Gastrocnemius medialis (tissue), 4 donors: Measurements from ENCODE around the gene GPR27. TPM values are rescaled to one million over a fixed set of nuclear protein-coding genes. Genes with fewer than 3 reads are reported as not detected.

ENCODE experiments used
- ATAC-seq, 2 donors: fragments of 150-250 bp; one replicate each; pipeline ENCODE4 v1.9.1; 2016
- DNase-seq, 2 donors: peaks; one replicate each; pipeline ENCODE4 v3.0.0-alpha.2; 2019
- H3K27ac ChIP-seq, 4 donors: fragments of 200-600 bp; sonication (generic); 1 replicate in 1 of 4; 2 replicates in 3 of 4; pipeline ENCODE4 v1.5.1; 2016 to 2018; ENCODE audit warnings: mild to moderate bottlenecking in 2 of 4, moderate library complexity in 1 of 4
- H3K27me3 ChIP-seq, 3 donors: fragments of 200-600 bp; sonication (generic) in 2 of 3; 1 replicate in 1 of 3; 2 replicates in 2 of 3; pipeline versions ENCODE4 v1.5.1 to v1.6.0; 2016 to 2019; ENCODE audit warnings: mild to moderate bottlenecking in 1 of 3, moderate library complexity in 1 of 3
- H3K36me3 ChIP-seq, 2 donors: fragments of 200-600 bp; sonication (generic) in 1 of 2; one replicate each; pipeline ENCODE4 v1.5.1; 2017 to 2018
- H3K4me1 ChIP-seq, 2 donors: fragments of 200-600 bp; sonication (generic) in 1 of 2; one replicate each; pipeline ENCODE4 v1.5.1; 2016 to 2017; ENCODE audit warnings: mild to moderate bottlenecking in 2 of 2
- H3K4me3 ChIP-seq, 4 donors: fragments of 200-600 bp; sonication (generic) in 3 of 4; 1 replicate in 1 of 4; 2 replicates in 3 of 4; pipeline ENCODE4 v1.5.1; 2016 to 2019; ENCODE audit warnings: mild to moderate bottlenecking in 2 of 4
- H3K9me3 ChIP-seq, 3 donors: fragments of 200-600 bp; sonication (generic) in 2 of 3; 1 replicate in 1 of 3; 2 replicates in 2 of 3; pipeline ENCODE4 v1.5.1; 2016 to 2019
- POLR2A ChIP-seq, 2 donors: fragments of 450-650 bp; IDR thresholded peaks; one replicate each; pipeline ENCODE4 v1.6.1; 2017; ENCODE audit warnings: antibody characterized with exemption in 2 of 2, mild to moderate bottlenecking in 2 of 2, moderate library complexity in 2 of 2
- in situ Hi-C, 4 donors: fragments of 200-750 bp; cut with MboI; loops; one replicate each; pipeline versions ENCODE4 v1.15.0 to v1.8.0; 2017; ENCODE audit warnings: low sequenced_read_pairs in 4 of 4
- intact Hi-C: fragments of 100-400 bp; cut with DNase I; formaldehyde crosslinking; loops from one replicate; pipeline ENCODE4 v1.15.1; 2023; ENCODE audit warnings: low total_unique reads
- total RNA-seq, 4 donors: library from RNA; depleted of rRNA; stranded (reverse); fragments of >200 nt; gene quantifications; one replicate each; pipeline versions ENCODE4 v1.1.0 to v1.2.3, GENCODE V29; 2016
- TF ChIP-seq, protein P1 (sequence below), 5 experiments: fragments of 450-650 bp in 3 of 5; fragments of 200-600 bp in 2 of 5; sonication (generic) in 2 of 5; IDR thresholded peaks in 4 of 5; conservative IDR thresholded peaks in 1 of 5; 1 replicate in 4 of 5; 2 replicates in 1 of 5; pipeline ENCODE4 v1.5.1; 2016 to 2019; ENCODE audit warnings: antibody characterized with exemption in 5 of 5, mild to moderate bottlenecking in 3 of 5, moderate library complexity in 3 of 5

The GPR27 gene
- total RNA-seq, 4 donors from 2014 or later = 0.20 to 0.69 (median 0.39) TPM; not detected in 1

DNA sequence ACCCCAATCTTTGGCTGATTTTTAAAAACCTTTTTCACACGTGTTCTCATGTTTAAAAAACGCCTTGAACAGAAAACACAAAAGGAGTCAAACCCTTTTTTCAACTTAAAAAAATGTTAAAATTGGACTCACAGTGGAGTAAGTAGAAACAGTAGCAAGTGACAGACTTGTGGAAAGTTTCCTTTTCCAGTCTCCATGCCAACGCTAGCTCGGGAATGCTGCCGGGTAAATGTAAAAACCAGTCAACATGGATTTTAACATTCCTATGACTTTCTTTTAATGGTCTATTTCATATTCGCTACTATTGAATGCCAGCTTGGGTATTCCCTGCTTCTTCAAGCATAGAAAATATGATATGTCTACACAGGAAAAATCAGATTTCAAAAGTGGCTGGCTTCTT lies 32.9 kb downstream of the GPR27 start:
- no peak overlapping the region for H3K4me3 ChIP-seq
- no peak for ATAC-seq
- in situ Hi-C loops = no loop called here

DNA sequence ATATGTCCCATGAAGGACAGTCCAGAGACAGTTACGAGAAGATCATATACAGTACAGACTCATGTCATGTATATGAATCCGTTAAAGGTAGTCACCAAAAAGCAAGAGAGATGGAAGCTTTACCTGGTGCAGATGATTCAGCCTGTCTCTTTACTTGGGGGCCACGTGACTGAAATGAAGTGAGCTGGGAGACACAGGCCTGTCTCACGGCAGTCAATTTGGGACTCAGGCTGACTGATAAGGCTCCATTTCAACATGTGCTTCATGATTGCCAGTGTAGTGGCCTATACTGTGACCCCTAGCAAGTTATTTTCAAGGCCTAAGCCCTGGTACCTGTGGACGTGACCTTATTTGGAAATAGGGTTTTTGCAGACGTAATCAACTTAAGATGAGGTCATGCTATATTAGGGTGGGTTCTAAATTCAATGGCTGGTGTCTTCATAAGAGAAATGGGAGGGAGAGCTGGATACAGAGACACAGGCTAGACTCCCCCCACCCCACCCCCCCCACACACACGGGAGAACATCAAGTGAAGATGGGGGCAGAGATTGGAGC lies 34.3 kb downstream of the GPR27 start:
- H3K4me1 ChIP-seq = peaks cover 4 to 8% of the 10 kb centered on the region in 2 donors
- no peak overlapping the region for H3K4me3 ChIP-seq
- in situ Hi-C loops = no loop called here
- ATAC-seq (no peak), DNase-seq (no peak)
- intact Hi-C loops = no loop called here
- H3K36me3 ChIP-seq = no peaks in the 10 kb centered on the region
- peaks cover 28 to 41% (median 36%) of the 10 kb centered on the region in 3 donors for H3K27me3 ChIP-seq
- no peak for TF ChIP-seq POLR2A (IDR thresholded peaks at IDR 0.05)
- TF ChIP-seq, protein P1, sequence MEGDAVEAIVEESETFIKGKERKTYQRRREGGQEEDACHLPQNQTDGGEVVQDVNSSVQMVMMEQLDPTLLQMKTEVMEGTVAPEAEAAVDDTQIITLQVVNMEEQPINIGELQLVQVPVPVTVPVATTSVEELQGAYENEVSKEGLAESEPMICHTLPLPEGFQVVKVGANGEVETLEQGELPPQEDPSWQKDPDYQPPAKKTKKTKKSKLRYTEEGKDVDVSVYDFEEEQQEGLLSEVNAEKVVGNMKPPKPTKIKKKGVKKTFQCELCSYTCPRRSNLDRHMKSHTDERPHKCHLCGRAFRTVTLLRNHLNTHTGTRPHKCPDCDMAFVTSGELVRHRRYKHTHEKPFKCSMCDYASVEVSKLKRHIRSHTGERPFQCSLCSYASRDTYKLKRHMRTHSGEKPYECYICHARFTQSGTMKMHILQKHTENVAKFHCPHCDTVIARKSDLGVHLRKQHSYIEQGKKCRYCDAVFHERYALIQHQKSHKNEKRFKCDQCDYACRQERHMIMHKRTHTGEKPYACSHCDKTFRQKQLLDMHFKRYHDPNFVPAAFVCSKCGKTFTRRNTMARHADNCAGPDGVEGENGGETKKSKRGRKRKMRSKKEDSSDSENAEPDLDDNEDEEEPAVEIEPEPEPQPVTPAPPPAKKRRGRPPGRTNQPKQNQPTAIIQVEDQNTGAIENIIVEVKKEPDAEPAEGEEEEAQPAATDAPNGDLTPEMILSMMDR (IDR thresholded peaks at IDR 0.05 in 4 of 5, conservative IDR thresholded peaks at IDR 0.05 in 1 of 5) = no peak
- H3K27ac ChIP-seq = no peak overlapping the region
- no peaks in the 10 kb centered on the region for H3K9me3 ChIP-seq

More for the DNA sequence above, 32.9 kb downstream of the GPR27 start:
- Histone ChIP-seq H3K27ac (no peak overlapping the region), H3K27me3 (peaks cover 41 to 55% (median 50%) of the 10 kb centered on the region in 3 donors), H3K4me1 (peaks cover 4 to 8% of the 10 kb centered on the region in 2 donors), H3K9me3 (no peaks in the 10 kb centered on the region), H3K36me3 (no peaks in the 10 kb centered on the region)
- TF ChIP-seq POLR2A (IDR thresholded peaks at IDR 0.05) = no peak
- TF ChIP-seq, protein P1 (IDR thresholded peaks at IDR 0.05 in 4 of 5, conservative IDR thresholded peaks at IDR 0.05 in 1 of 5) = no peak
- DNase-seq = no peak
- intact Hi-C loops = no loop called here

DNA sequence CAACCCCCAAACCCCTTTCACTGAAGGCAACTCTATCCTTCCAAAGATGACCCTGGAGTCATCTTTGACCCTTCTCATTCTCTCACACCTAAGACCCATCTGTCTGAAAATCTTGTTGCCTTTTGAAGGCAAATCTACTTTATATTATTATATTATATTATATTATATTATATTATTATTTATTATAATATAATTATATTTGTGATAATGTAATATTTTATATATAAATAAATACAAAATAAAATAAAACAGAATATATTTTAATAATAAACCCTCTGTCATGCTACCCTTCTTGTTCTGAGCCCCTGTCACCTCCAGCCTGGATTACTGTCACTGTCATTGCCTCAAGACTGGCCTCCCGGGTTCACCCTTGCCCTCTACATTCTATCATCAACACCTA lies 36.3 kb downstream of the GPR27 start:
- no peaks in the 10 kb centered on the region for H3K36me3 ChIP-seq
- DNase-seq (no peak), ATAC-seq (no peak)
- intact Hi-C loops = no loop called here
- in situ Hi-C loops = no loop called here
- H3K4me1 ChIP-seq = no peaks in the 10 kb centered on the region
- H3K27me3 ChIP-seq = peaks cover 8 to 21% (median 16%) of the 10 kb centered on the region in 3 donors
- no peak overlapping the region for H3K27ac ChIP-seq
- H3K4me3 ChIP-seq = no peak overlapping the region
- H3K9me3 ChIP-seq = no peaks in the 10 kb centered on the region
- TF ChIP-seq, protein P1 (IDR thresholded peaks at IDR 0.05 in 4 of 5, conservative IDR thresholded peaks at IDR 0.05 in 1 of 5) = no peak
- no peak for TF ChIP-seq POLR2A (IDR thresholded peaks at IDR 0.05)

DNA sequence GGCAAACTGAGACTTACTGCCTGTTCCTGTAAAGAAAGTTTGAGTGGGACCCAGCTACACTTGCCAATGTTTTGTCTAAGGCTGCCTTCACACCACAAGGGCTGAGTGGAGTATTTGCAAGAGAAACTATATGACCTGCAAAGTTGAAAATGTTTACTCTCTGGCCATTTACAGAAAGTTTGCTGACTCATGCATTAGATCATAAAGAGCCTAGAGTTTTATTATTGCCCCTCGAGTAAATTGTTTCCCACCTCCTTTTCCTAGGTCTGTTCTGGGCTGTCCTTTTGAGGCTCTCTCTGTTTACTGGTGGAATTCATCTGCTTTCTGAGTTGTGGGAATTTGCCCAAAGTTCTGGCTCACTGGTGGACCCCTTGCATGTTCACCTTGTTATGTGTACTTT lies 38.0 kb downstream of the GPR27 start:
- H3K9me3 ChIP-seq = no peaks in the 10 kb centered on the region
- peaks cover 0 to 9% (median 1%) of the 10 kb centered on the region in 3 donors for H3K27me3 ChIP-seq
- H3K4me1 ChIP-seq = no peaks in the 10 kb centered on the region
- no peak for ATAC-seq
- H3K27ac ChIP-seq = no peak overlapping the region
- no peak overlapping the region for H3K4me3 ChIP-seq
- no peak for DNase-seq
- no peaks in the 10 kb centered on the region for H3K36me3 ChIP-seq
- in situ Hi-C loops = no loop called here
- no peak for TF ChIP-seq POLR2A (IDR thresholded peaks at IDR 0.05)
- TF ChIP-seq, protein P1 (IDR thresholded peaks at IDR 0.05 in 4 of 5, conservative IDR thresholded peaks at IDR 0.05 in 1 of 5) = no peak
- intact Hi-C loops = no loop called here

DNA sequence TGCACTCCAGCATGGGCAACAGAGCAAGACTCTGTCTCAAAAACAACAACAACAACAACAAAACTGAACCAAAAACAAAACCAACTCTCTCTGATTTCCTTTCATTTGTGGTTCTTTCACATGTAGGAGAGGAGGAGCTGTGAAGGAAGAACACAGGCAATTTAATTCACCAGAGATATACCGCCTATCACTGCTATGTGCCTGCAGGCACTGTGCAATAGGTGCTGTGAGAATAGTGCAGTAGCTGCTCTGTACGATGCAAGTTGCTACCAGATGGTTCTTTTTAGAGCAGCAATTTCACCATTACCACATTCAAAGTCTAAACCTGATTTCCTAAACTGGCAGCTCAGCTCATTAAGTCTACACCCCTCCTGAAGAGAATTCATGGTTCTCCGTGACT lies 42.6 kb downstream of the GPR27 start:
- intact Hi-C loops (no loop called here), in situ Hi-C loops (no loop called here)
- ATAC-seq (no peak), DNase-seq (no peak)
- Histone ChIP-seq H3K4me1 (no peaks in the 10 kb centered on the region), H3K36me3 (no peaks in the 10 kb centered on the region), H3K27me3 (no peaks in the 10 kb centered on the region), H3K27ac (no peak overlapping the region), H3K9me3 (no peaks in the 10 kb centered on the region), H3K4me3 (no peak overlapping the region)
- TF ChIP-seq POLR2A (IDR thresholded peaks at IDR 0.05) = no peak
- TF ChIP-seq, protein P1 (IDR thresholded peaks at IDR 0.05 in 4 of 5, conservative IDR thresholded peaks at IDR 0.05 in 1 of 5) = no peak
